ENCODE data around the gene SYT1.

Gene SYT1

DNA sequence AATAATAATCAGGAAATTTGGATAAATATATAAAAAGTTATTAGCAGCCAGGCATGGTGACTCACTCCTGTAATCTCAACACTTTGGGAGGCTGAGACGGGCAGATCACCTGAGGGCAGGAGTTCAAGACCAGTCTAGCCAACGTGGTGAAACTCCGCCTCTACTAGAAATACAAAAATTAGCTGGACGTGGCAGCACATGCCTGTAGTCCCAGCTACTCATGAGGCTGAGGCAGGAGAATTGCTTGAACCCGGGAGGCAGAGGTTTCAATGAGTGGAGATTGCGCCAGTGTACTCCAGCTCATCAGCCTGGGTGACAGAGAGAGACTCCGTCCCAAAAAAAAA is 64.5 kb downstream of the SYT1 start:
- no peaks in the 10 kb centered on the region for H3K4me1 Mint-ChIP-seq (ENCODE audit: low read depth)
- no peaks in the 10 kb centered on the region for H3K27me3 Mint-ChIP-seq (ENCODE audit: low read depth)
- H3K9me3 Mint-ChIP-seq = peaks cover 2% of the 10 kb centered on the region
- no peak overlapping the region for H3K4me3 Mint-ChIP-seq
- no peaks in the 10 kb centered on the region for H3K36me3 Mint-ChIP-seq (ENCODE audit: low read depth)
- no peak overlapping the region for H3K27ac Mint-ChIP-seq

GRCh38 chr12:78931466-78931990 is 67.0 kb downstream of the SYT1 start:
- Mint-ChIP-seq H3K4me3 (no peak overlapping the region), H3K27me3 (ENCODE audit: low read depth) (no peaks in the 10 kb centered on the region), H3K9me3 (peaks cover 2% of the 10 kb centered on the region), H3K4me1 (ENCODE audit: low read depth) (no peaks in the 10 kb centered on the region), H3K27ac (peak overlapping the region; percentile 55), H3K36me3 (ENCODE audit: low read depth) (no peaks in the 10 kb centered on the region)

DNA sequence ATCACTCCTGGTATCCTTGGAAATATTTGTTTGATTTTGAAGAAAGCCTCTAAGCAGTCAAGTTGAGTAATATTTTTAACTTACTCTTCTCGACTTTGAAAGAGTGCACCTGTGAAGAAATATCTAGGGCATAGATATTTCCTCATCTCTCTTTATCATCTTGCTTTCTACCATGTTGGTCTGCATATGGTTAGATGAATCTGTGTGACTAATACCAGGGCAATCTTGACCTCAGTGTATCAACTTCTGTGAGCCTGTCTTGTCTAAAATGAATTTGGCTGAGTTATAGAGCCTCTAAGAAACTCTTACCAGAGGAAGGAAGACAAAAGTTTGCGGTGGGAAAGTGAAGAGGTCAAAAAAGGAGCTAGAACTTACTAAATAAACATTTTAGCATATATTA is 68.4 kb downstream of the SYT1 start:
- Mint-ChIP-seq H3K9me3 (peaks cover 2% of the 10 kb centered on the region), H3K36me3 (ENCODE audit: low read depth) (no peaks in the 10 kb centered on the region), H3K27me3 (ENCODE audit: low read depth) (no peaks in the 10 kb centered on the region), H3K4me3 (no peak overlapping the region), H3K27ac (no peak overlapping the region), H3K4me1 (ENCODE audit: low read depth) (no peaks in the 10 kb centered on the region)

GRCh38 chr12:78938341-78939084 is 73.9 kb downstream of the SYT1 start:
- no peaks in the 10 kb centered on the region for H3K27me3 Mint-ChIP-seq (ENCODE audit: low read depth)
- H3K4me1 Mint-ChIP-seq (ENCODE audit: low read depth) = no peaks in the 10 kb centered on the region
- no peaks in the 10 kb centered on the region for H3K9me3 Mint-ChIP-seq
- H3K4me3 Mint-ChIP-seq = no peak overlapping the region
- H3K36me3 Mint-ChIP-seq (ENCODE audit: low read depth) = no peaks in the 10 kb centered on the region
- H3K27ac Mint-ChIP-seq = no peak overlapping the region

GRCh38 chr12:78949532-78949931 is 85.0 kb downstream of the SYT1 start:
- Mint-ChIP-seq H3K9me3 (no peaks in the 10 kb centered on the region), H3K36me3 (ENCODE audit: low read depth) (no peaks in the 10 kb centered on the region), H3K27me3 (ENCODE audit: low read depth) (no peaks in the 10 kb centered on the region), H3K27ac (no peak overlapping the region), H3K4me1 (ENCODE audit: low read depth) (no peaks in the 10 kb centered on the region), H3K4me3 (no peak overlapping the region)

- no peaks in the 10 kb centered on the region for H3K36me3 Mint-ChIP-seq (ENCODE audit: low read depth)
- H3K27me3 Mint-ChIP-seq (ENCODE audit: low read depth) = no peaks in the 10 kb centered on the region
- H3K9me3 Mint-ChIP-seq = no peaks in the 10 kb centered on the region
- no peak overlapping the region for H3K4me3 Mint-ChIP-seq
- H3K27ac Mint-ChIP-seq = no peak overlapping the region
- no peaks in the 10 kb centered on the region for H3K4me1 Mint-ChIP-seq (ENCODE audit: low read depth)
Observed at GRCh38 chr12:78951803-78952551, 87.4 kb downstream of the SYT1 start.

DNA sequence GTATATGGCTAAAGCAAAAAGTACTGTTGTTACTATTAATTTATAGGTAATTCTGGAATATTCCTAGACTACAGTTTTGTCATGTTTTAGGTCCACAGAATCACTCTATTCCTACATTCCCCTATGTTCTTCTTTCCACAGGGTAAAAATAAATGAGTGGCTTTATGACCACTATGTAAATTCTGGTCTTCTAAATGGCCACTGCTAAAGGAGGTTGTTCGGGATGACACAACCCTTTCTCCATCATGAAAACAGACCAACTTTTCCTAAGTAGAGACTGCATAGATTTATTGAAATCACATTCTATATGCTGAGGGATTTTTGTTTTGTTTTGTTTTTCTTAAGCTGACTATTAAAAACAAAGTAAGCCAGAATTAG is 88.0 kb downstream of the SYT1 start:
- H3K4me3 Mint-ChIP-seq = no peak overlapping the region
- H3K4me1 Mint-ChIP-seq (ENCODE audit: low read depth) = no peaks in the 10 kb centered on the region
- no peaks in the 10 kb centered on the region for H3K36me3 Mint-ChIP-seq (ENCODE audit: low read depth)
- no peaks in the 10 kb centered on the region for H3K27me3 Mint-ChIP-seq (ENCODE audit: low read depth)
- no peaks in the 10 kb centered on the region for H3K9me3 Mint-ChIP-seq
- H3K27ac Mint-ChIP-seq = no peak overlapping the region

DNA sequence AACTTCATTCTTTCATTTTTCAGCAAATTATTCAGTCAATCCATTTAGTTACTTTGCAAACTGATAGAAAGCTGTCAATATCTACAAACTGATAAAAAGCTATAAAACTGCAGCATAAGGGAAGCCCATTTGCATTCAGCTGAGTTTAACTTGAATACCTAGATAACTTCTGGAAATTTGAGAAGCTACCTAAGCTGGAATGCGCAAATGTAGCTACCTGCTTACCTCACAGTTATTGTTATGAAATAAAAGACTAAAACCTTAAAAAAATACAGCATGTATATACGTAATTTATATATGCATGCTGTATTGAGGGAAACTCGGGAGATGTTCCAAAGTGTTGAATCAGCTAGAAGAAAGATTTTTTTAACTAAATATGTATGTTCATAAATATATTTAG is 94.4 kb downstream of the SYT1 start:
- Mint-ChIP-seq H3K9me3 (no peaks in the 10 kb centered on the region), H3K4me1 (ENCODE audit: low read depth) (no peaks in the 10 kb centered on the region), H3K36me3 (ENCODE audit: low read depth) (no peaks in the 10 kb centered on the region), H3K4me3 (no peak overlapping the region), H3K27me3 (ENCODE audit: low read depth) (no peaks in the 10 kb centered on the region), H3K27ac (no peak overlapping the region)

GRCh38 chr12:78959556-78959955 is 95.0 kb downstream of the SYT1 start:
- Mint-ChIP-seq H3K36me3 (ENCODE audit: low read depth) (no peaks in the 10 kb centered on the region), H3K4me1 (ENCODE audit: low read depth) (no peaks in the 10 kb centered on the region), H3K4me3 (no peak overlapping the region), H3K27me3 (ENCODE audit: low read depth) (no peaks in the 10 kb centered on the region), H3K27ac (no peak overlapping the region), H3K9me3 (no peaks in the 10 kb centered on the region)

- Mint-ChIP-seq H3K4me3 (no peak overlapping the region), H3K9me3 (no peaks in the 10 kb centered on the region), H3K36me3 (ENCODE audit: low read depth) (no peaks in the 10 kb centered on the region), H3K27me3 (ENCODE audit: low read depth) (no peaks in the 10 kb centered on the region), H3K4me1 (ENCODE audit: low read depth) (no peaks in the 10 kb centered on the region), H3K27ac (no peak overlapping the region)
Observed at GRCh38 chr12:78961171-78961570, 96.6 kb downstream of the SYT1 start.

GRCh38 chr12:78963439-78964227 is 99.1 kb downstream of the SYT1 start:
- H3K27ac Mint-ChIP-seq = no peak overlapping the region
- H3K27me3 Mint-ChIP-seq (ENCODE audit: low read depth) = no peaks in the 10 kb centered on the region
- no peaks in the 10 kb centered on the region for H3K9me3 Mint-ChIP-seq
- H3K4me3 Mint-ChIP-seq = no peak overlapping the region
- no peaks in the 10 kb centered on the region for H3K4me1 Mint-ChIP-seq (ENCODE audit: low read depth)
- H3K36me3 Mint-ChIP-seq (ENCODE audit: low read depth) = no peaks in the 10 kb centered on the region

DNA sequence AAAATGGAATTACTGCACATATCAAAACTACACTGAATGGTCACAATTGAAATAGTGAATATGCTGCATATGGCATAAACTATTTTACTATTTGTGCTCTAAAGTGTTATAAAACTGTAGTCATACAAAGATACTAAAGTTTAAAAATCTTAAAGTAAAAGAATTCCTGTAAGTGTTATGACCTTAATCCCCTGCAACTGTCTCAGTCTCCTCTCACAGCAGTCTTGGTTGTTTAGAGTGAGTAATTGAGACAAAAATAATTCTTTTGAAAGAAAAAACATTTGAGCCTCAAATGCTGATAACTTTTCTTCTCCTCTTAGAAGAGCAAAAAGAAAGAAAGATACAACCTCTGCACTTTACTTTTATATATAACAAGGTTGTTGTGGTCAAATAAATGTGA is 99.9 kb downstream of the SYT1 start:
- H3K9me3 Mint-ChIP-seq = no peaks in the 10 kb centered on the region
- H3K27me3 Mint-ChIP-seq (ENCODE audit: low read depth) = no peaks in the 10 kb centered on the region
- no peak overlapping the region for H3K27ac Mint-ChIP-seq
- no peaks in the 10 kb centered on the region for H3K4me1 Mint-ChIP-seq (ENCODE audit: low read depth)
- no peak overlapping the region for H3K4me3 Mint-ChIP-seq
- no peaks in the 10 kb centered on the region for H3K36me3 Mint-ChIP-seq (ENCODE audit: low read depth)

DNA sequence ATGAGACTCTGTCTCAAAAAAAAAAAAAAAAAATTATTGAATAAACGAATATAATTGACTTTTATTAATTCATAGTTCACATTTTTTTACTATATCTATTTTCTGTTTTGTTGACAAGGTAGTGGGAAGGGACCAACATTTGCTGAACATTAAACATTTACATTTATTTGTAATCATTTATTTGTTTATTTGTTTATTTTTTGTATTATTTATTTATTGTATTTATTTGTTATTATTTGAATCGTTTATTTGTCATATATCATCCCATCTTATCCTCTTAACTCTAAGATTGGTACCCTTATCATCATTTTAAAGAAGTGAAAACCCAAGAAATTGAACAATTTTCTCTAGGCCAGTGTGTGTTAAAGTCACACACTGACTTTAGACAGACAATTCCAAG is 101.5 kb downstream of the SYT1 start:
- Mint-ChIP-seq H3K4me1 (ENCODE audit: low read depth) (no peaks in the 10 kb centered on the region), H3K27me3 (ENCODE audit: low read depth) (no peaks in the 10 kb centered on the region), H3K27ac (no peak overlapping the region), H3K4me3 (no peak overlapping the region), H3K9me3 (no peaks in the 10 kb centered on the region), H3K36me3 (ENCODE audit: low read depth) (no peaks in the 10 kb centered on the region)

GRCh38 chr12:78966926-78967325 is 102.4 kb downstream of the SYT1 start:
- Mint-ChIP-seq H3K27ac (no peak overlapping the region), H3K9me3 (no peaks in the 10 kb centered on the region), H3K36me3 (ENCODE audit: low read depth) (no peaks in the 10 kb centered on the region), H3K4me3 (no peak overlapping the region), H3K4me1 (ENCODE audit: low read depth) (no peaks in the 10 kb centered on the region), H3K27me3 (ENCODE audit: low read depth) (no peaks in the 10 kb centered on the region)

GRCh38 chr12:78968226-78968625 is 103.7 kb downstream of the SYT1 start:
- Mint-ChIP-seq H3K27me3 (ENCODE audit: low read depth) (no peaks in the 10 kb centered on the region), H3K4me1 (ENCODE audit: low read depth) (no peaks in the 10 kb centered on the region), H3K9me3 (no peaks in the 10 kb centered on the region), H3K27ac (no peak overlapping the region), H3K4me3 (no peak overlapping the region), H3K36me3 (ENCODE audit: low read depth) (no peaks in the 10 kb centered on the region)
